Skeletal muscle satellite cell (primary cell): Measurements from ENCODE around the gene EFL1. TPM values are rescaled to one million over a fixed set of nuclear protein-coding genes. Genes with fewer than 3 reads are reported as not detected.
A peak's percentile ranks its signal among the peaks of the same experiment; 100 is the strongest.
"Not testable (repeated sequence)": the region's sequence is repeated elsewhere in the genome, so short reads cannot be mapped to it uniquely, and the experiment has no call there.

Experiments
- H3K27me3 ChIP-seq: 2 replicates; pipeline ENCODE4 v1.7.0; 2013; ENCODE audit warnings: low read length; ENCODE audit not compliant: control insufficient read depth, insufficient read depth
- H3K36me3 ChIP-seq: 2 replicates; pipeline ENCODE4 v1.7.0; 2013; ENCODE audit warnings: mild to moderate bottlenecking, control low read depth, low read length; ENCODE audit not compliant: insufficient read depth
- H3K4me1 ChIP-seq: 2 replicates; pipeline ENCODE4 v1.7.0; 2013; ENCODE audit warnings: low read length; ENCODE audit not compliant: control insufficient read depth, insufficient read depth
- H3K4me2 ChIP-seq: 2 replicates; pipeline ENCODE4 v1.7.0; 2013; ENCODE audit warnings: mild to moderate bottlenecking, low read length
- H3K4me3 ChIP-seq: 2 replicates; pipeline ENCODE4 v1.7.0; 2013; ENCODE audit warnings: low read length
- H3K9ac ChIP-seq: 2 replicates; pipeline ENCODE4 v1.7.0; 2013; ENCODE audit warnings: mild to moderate bottlenecking, low read depth, low read length, moderate library complexity
- H3K9me3 ChIP-seq: replicated peaks from 2 replicates; pipeline ENCODE4 v1.7.0; 2013; ENCODE audit warnings: mild to moderate bottlenecking, control low read depth, low read length
- total RNA-seq: library from RNA; depleted of rRNA; stranded (reverse); fragments of >200 nt; gene quantifications from 2 replicates; pipeline ENCODE4 v1.2.3, GENCODE V29; 2012; rRNA removed

The EFL1 gene
- total RNA-seq = 22.3 and 24.7 TPM in 2 replicates

- Histone ChIP-seq H3K4me2 (peak within 1 kb of the TSS; percentile 76), H3K4me1 (peaks cover 24% of the 10 kb centered on the region), H3K27me3 (no peaks in the 10 kb centered on the region), H3K36me3 (peaks cover 20% of the 10 kb centered on the region), H3K9ac (peak within 1 kb of the TSS; percentile 80), H3K9me3 (no peaks in the 10 kb centered on the region), H3K4me3 (peak within 1 kb of the TSS; percentile 88)
Measured at GRCh38 chr15:82262422-82263026, at the start of gene EFL1, which contains the start of gene SAXO2. Gene EFL1, minus strand, starts transcription at chr15:82262734. Its CDS starts 956 bp downstream, at chr15:82261778. Gene SAXO2, plus strand, starts transcription at chr15:82262818. Its CDS starts 62 bp downstream, at chr15:82262880.

DNA sequence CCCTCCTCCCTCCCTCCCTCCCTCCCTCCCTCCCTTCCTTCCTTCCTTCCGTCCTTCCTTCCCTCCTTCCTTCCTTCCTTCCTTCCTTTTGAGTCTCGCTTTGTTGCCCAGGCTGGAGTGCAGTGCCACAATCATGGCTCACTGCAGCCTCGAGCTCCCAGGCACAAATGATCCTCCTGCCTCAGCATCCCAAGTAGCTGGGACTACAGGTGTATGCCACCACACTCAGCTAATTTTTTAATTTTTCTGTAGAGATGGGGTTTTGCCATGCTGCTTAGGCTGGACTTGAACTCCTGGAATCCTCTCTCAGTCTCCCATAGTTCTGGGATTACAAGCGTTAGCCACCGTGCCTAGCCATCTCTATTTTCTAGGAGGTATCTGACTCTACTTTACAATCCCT, 48.8 kb upstream of the EFL1 start:
- not testable (repeated sequence) for H3K9ac ChIP-seq, H3K9me3 ChIP-seq
- peaks cover 13% of the 10 kb centered on the region for H3K27me3 ChIP-seq

DNA sequence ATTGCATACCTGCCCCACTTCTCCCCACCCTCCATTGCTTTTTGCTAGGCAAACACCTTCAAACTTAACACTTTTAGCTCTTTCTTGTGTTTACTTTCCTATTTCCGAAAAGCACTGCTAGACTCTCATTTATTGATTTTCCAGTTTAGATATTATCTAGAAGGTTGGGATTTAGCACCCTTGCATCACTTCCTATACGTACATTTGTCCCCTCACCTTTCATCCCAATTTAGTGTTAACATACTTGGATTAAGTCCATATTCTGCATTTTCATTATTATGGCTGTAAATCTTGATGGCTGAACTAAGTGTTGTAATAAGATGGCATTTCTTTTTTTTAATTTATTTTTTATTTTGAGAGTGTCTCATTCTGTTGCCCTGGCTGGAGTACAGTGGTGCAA, 47.3 kb upstream of the EFL1 start:
- H3K4me3 ChIP-seq = no peak overlapping the region
- H3K9me3 ChIP-seq = no peaks in the 10 kb centered on the region
- H3K4me1 ChIP-seq = peaks cover 3% of the 10 kb centered on the region
- H3K36me3 ChIP-seq = no peaks in the 10 kb centered on the region
- no peak overlapping the region for H3K9ac ChIP-seq
- H3K27me3 ChIP-seq = peaks cover 9% of the 10 kb centered on the region
- H3K4me2 ChIP-seq = no peak overlapping the region

More for the DNA sequence above, 48.8 kb upstream of the EFL1 start:
- not testable (repeated sequence) for H3K4me3 ChIP-seq, H3K36me3 ChIP-seq, H3K4me1 ChIP-seq, H3K4me2 ChIP-seq

DNA sequence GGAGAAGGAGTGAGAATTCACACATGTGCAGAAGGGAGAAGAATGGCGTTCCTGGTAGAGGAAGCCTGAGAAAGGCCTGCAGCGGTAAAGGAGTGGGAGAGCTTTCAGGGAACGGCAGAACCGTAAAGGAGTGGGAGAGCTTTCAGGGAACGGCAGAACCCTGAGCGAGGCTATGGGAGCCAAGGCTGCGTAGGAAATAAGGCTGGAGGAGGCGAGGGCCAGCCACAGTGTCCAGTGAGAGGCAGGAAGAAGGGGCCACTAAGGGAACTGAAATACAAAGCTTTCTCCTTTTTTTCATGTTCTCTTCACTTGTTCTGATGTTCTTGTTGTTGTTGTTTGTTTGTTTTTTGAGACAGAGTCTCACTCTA, 45.2 kb upstream of the EFL1 start:
- H3K4me3 ChIP-seq = no peak overlapping the region
- H3K36me3 ChIP-seq = no peaks in the 10 kb centered on the region
- no peak overlapping the region for H3K4me2 ChIP-seq
- no peaks in the 10 kb centered on the region for H3K9me3 ChIP-seq
- H3K4me1 ChIP-seq = peaks cover 2% of the 10 kb centered on the region
- no peak overlapping the region for H3K9ac ChIP-seq
- peaks cover 9% of the 10 kb centered on the region for H3K27me3 ChIP-seq

- Histone ChIP-seq H3K4me1 (no peaks in the 10 kb centered on the region), H3K9ac (no peak overlapping the region), H3K36me3 (no peaks in the 10 kb centered on the region), H3K4me2 (no peak overlapping the region), H3K27me3 (peaks cover 9% of the 10 kb centered on the region), H3K4me3 (no peak overlapping the region), H3K9me3 (no peaks in the 10 kb centered on the region)
Measured at GRCh38 chr15:82306791-82307713, 44.5 kb upstream of the EFL1 start.

GRCh38 chr15:82305621-82306048, 43.1 kb upstream of the EFL1 start:
- Histone ChIP-seq H3K9me3 (no peaks in the 10 kb centered on the region), H3K9ac (no peak overlapping the region), H3K27me3 (peaks cover 8% of the 10 kb centered on the region), H3K4me3 (no peak overlapping the region), H3K4me1 (peaks cover 5% of the 10 kb centered on the region), H3K36me3 (no peaks in the 10 kb centered on the region), H3K4me2 (no peak overlapping the region)

GRCh38 chr15:82304778-82305090, 42.2 kb upstream of the EFL1 start:
- no peaks in the 10 kb centered on the region for H3K9me3 ChIP-seq
- no peak overlapping the region for H3K4me2 ChIP-seq
- H3K4me1 ChIP-seq = peaks cover 11% of the 10 kb centered on the region
- no peak overlapping the region for H3K4me3 ChIP-seq
- no peaks in the 10 kb centered on the region for H3K36me3 ChIP-seq
- peaks cover 6% of the 10 kb centered on the region for H3K27me3 ChIP-seq
- no peak overlapping the region for H3K9ac ChIP-seq

- no peaks in the 10 kb centered on the region for H3K9me3 ChIP-seq
Measured at GRCh38 chr15:82303956-82304777, 41.6 kb upstream of the EFL1 start.

DNA sequence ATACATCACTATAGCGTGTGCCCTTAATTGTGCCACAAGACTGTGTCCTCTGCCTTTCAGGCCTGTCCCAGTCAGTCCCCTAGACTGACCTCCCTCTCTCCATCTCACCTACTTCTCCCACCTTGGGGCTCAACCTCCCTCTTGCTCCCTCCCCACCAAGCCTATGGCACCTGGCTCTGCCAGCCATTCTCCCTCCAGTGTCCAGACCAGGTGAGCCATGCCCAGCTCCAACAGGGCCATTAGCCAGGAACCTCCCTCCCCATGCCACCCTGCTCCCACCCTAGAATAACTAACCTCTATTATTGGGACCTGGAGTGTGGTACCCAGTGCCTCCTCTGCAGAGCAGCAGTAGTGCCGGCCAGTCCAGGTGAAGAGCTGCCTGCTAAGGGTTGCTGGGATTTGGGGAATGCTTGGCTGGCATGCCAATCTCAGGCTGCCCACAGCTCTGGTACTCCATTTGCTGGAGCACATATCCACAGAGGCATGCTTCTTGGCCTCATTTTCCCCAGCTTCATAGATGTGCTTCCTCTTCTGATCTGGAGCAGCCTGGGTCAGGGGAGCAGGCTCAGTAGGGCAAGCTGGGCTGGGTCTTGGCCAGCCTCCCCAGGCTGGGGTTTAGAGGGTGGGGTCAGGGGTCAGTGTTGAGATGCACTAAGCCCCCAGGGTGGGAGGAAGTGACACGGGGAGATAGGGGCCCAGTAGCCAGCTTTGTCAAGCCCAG, 38.9 kb upstream of the EFL1 start:
- peaks cover 11% of the 10 kb centered on the region for H3K4me1 ChIP-seq
- H3K27me3 ChIP-seq = no peaks in the 10 kb centered on the region
- no peaks in the 10 kb centered on the region for H3K36me3 ChIP-seq
- H3K4me3 ChIP-seq = no peak overlapping the region
- H3K9ac ChIP-seq = no peak overlapping the region
- H3K4me2 ChIP-seq = no peak overlapping the region
- H3K9me3 ChIP-seq = no peaks in the 10 kb centered on the region

More at GRCh38 chr15:82303956-82304777, 41.6 kb upstream of the EFL1 start:
- Histone ChIP-seq H3K9ac (no peak overlapping the region), H3K36me3 (no peaks in the 10 kb centered on the region), H3K4me3 (no peak overlapping the region), H3K27me3 (peaks cover 6% of the 10 kb centered on the region), H3K4me2 (no peak overlapping the region), H3K4me1 (peaks cover 11% of the 10 kb centered on the region)

- no peaks in the 10 kb centered on the region for H3K27me3 ChIP-seq
- H3K4me3 ChIP-seq = no peak overlapping the region
- no peak overlapping the region for H3K9ac ChIP-seq
- H3K4me1 ChIP-seq = peaks cover 11% of the 10 kb centered on the region
- H3K4me2 ChIP-seq = peak overlapping the region; percentile 55
- no peaks in the 10 kb centered on the region for H3K36me3 ChIP-seq
- H3K9me3 ChIP-seq = no peaks in the 10 kb centered on the region
Measured at GRCh38 chr15:82300883-82301282, 38.3 kb upstream of the EFL1 start.

GRCh38 chr15:82300326-82300725, 37.8 kb upstream of the EFL1 start:
- not testable (repeated sequence) for H3K27me3 ChIP-seq, H3K36me3 ChIP-seq, H3K4me3 ChIP-seq, H3K9ac ChIP-seq, H3K9me3 ChIP-seq
- peak overlapping the region; percentile 55 for H3K4me2 ChIP-seq
- peaks cover 11% of the 10 kb centered on the region for H3K4me1 ChIP-seq
